CD4-positive, alpha-beta T cell treated with Interleukin-21 for 1 hour (primary cell): ENCODE results near the gene PJA2.
"Not testable (repeated sequence)": the region's sequence is repeated elsewhere in the genome, so short reads cannot be mapped to it uniquely, and the experiment has no call there.

Source experiments
- DNase-seq: peaks from one replicate; pipeline ENCODE4 v3.0.0-alpha.2; 2020

Gene PJA2, protein sequence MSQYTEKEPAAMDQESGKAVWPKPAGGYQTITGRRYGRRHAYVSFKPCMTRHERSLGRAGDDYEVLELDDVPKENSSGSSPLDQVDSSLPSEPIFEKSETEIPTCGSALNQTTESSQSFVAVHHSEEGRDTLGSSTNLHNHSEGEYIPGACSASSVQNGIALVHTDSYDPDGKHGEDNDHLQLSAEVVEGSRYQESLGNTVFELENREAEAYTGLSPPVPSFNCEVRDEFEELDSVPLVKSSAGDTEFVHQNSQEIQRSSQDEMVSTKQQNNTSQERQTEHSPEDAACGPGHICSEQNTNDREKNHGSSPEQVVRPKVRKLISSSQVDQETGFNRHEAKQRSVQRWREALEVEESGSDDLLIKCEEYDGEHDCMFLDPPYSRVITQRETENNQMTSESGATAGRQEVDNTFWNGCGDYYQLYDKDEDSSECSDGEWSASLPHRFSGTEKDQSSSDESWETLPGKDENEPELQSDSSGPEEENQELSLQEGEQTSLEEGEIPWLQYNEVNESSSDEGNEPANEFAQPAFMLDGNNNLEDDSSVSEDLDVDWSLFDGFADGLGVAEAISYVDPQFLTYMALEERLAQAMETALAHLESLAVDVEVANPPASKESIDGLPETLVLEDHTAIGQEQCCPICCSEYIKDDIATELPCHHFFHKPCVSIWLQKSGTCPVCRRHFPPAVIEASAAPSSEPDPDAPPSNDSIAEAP

DNA sequence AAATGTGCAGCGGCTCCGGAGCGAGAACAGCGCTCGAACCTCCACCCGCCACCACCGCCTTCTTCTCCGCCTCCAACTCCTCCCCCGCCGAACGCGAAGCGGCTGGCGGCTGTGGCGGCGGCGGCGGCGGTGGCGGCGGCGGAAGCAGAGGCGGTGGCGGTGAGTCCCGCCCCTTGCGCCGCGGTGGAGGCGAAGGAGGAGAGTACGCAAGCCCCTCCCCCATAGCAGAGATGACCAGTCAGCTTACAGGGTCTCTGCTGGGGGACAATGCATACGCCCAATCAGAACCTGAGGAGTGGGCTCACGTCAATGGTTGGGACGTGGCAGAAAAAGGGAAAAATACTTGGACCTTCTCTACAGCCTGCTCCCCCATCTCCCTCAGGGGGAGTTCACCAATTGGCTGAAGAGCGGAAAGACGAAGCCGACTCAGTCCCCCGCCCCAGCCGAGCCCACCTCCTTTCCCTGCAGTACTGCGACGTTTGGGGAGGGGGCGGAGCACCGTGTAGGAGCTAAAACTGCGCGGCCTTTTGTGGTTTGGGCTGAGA lies at the start of gene PJA2:
TSS of gene PJA2 (minus strand) at position 131 of the 545 bp plus-strand sequence. CDS start 26,541 bp downstream, outside the sequence.
- peak; percentile 97 for DNase-seq

DNA sequence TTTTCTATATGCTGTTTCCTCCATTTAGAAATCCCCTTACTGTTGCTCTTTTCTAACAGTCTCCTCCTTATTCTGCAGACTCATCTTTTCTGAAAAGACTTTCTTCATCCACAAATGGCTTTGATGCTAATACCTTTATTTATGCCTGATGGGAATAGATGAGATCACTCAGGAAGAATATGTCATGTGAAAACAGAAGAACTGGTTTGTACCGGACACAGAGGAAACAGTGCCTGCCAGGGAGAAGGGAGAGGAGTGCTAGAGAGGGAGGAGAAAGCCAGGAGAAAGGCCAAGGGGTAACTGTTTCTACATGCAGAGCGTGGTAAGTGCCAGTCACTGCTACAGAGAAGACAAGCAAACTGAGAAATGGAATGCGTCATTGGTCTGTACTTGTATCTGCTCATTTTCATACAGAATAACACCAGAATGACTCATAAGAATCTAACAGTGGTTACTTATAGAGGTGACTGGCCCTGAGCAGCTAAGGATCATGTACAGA lies 45.9 kb upstream of the PJA2 start:
- DNase-seq: no peak

DNA sequence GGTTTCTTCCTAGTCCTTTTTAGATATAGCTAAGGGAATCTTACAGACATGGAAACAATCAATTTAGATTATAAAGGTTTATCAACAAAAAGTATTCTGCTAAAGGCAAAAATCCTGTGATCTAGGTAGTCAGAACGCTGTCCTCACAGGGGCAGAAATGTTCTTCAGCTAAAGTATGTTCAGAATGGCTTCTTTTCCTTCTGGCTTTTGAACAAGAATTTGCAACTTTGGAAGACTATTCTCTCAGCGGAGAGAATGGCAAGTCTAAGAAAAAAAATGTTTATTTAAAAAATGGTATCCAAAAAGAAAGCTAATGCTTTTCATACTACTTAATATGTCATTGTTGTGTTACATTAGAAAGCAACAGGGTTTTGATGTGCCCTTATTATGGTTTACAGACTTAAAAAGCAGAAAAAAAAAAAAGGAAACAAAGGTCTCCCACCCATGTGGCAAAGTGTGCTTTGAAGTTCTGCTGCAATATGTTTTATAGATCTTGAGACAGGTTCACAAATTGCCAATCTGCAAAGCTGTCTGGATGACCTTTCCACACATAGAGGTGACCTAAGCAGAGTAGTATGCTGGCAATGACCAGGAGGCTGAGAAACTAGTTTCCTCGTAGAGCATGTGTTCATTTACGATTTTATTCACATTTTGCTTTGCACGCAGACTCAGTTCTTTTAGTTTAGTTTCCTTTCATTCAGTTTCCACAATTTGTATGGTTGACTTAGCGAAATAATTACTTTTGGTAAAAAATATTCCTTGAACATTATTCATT lies 45.1 kb upstream of the PJA2 start:
- DNase-seq: no peak

GRCh38 chr5:109453251-109453650 lies 43.5 kb upstream of the PJA2 start:
- DNase-seq: no peak

GRCh38 chr5:109452661-109453060 lies 42.9 kb upstream of the PJA2 start:
- DNase-seq: no peak

- DNase-seq: no peak
Observed at GRCh38 chr5:109451146-109451545, 41.4 kb upstream of the PJA2 start.

DNA sequence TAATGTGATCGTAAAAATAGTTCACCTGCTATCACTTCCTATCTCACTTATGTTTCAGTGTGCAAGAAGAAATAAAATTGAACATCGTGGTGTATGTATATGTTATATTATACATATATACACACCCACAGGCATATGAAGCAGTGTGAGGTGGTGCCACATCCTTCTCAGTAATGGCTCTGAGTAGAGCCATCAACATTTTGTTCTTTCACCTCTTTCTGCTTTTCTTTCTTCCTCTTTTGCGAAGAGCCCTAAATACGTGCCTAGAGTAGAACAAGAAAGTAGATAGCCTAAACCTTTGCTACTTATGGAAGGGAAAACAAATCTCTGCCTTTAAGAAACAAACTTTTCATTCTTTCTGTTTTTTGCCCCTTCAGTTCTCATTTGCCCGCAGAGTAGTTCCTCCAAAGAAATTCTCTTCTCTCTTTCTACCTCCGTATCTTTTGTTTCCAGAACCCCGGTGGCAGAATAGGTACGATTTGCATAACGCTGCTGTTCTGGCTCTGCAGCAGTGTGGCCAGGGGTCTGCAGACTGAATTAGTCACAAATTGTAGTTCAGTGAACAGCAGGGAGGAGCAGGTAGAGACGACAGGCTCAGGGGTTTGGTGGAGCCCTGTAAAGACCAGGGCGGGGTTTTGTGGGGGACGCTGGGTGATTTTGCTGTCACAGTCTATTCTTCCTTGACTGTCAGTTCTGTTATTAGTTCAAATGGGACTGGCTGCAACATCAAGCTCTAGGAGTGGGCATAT lies 40.5 kb upstream of the PJA2 start:
- DNase-seq: no peak

DNA sequence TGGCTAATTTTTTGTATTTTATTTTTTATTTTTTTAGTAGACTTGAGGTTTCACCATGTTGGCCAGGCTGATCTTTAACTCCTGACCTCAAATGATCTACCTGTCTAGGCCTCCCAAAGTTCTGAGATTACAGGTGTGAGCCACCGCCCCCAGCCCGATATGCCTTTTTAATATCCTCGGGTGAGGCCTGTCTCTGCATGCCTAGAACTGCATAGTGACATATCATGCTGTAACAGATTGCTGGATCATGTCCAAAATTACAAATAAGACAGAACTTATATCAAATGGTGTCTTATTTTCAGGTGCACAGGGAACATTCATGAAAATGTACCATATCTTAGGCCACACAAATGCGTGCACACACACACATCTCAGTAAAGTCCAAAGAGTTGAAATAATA lies 39.1 kb upstream of the PJA2 start:
- no peak for DNase-seq

GRCh38 chr5:109439590-109439989 lies 29.8 kb upstream of the PJA2 start:
- DNase-seq: no peak

DNA sequence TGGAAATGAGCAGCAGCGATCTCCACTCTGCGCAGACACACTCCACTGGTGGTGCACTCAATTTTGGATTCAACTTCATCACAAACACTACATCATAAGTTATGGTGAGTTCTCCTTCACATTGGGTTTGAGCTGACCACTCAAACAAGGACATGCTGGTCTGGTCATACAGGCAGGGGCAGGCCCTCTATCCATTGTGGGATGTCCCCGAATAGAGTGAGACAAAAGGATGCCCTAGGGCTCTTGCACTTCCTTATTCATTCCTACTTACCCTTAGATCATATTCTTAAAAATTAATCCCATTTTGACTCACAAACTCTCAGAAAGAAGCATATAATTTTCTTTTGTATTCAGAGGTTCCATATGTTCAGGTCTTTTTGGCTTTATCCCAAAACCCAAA lies 16.3 kb upstream of the PJA2 start:
- no peak for DNase-seq

- DNase-seq: not testable (repeated sequence)
Observed at GRCh38 chr5:109425521-109425920, 15.7 kb upstream of the PJA2 start.

DNA sequence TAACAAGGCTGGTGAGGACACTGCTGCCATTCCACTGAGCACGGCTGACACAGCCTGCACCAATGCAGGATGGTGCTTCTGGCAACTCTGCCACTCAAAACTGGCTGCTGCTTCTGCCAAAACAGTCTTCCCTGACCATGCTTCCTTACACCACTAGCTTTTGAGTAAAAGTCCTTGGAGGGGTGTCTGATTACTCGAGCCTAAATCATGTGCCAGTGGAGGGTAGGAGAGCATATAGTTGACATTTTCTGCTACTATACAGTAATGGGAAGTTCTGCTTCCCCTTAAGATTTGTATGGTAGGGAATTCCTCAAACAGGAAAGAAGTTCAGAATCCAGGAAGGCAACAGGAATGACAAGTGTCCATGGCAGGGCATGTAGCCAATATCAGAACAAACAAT lies 12.2 kb upstream of the PJA2 start:
- no peak for DNase-seq

DNA sequence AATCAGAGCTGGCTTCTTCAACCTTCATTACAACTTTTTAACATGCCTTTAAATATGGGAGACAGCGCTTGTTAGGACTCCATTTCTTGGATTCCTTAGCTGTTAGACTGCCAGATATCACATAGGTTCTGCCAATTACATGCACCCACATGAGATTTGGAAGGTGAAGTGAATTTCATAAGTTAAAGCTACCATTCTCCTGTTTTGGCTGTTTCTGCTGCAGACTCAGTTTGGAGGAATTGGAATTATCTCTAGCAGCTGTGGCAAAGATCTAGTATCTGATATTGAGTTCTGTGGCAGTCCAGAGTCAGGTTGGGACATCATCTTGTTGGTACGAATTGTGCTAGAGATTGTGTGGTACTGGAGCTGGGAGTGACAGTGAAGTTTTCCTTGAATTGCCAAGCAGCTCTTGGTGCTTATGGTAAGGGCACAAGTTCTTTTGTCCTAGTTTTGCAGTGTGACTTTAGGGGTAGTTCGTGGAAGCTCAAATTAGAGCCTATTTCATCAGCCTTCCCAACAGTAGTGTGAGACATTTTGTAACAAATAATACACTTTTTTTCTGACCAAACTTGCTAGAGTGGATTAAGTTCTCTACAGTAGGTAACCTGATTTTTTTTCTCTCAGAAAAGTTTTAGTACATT lies 9.1 kb upstream of the PJA2 start:
- DNase-seq: no peak

- no peak for DNase-seq
Observed at GRCh38 chr5:109416882-109417281, 7.1 kb upstream of the PJA2 start.

- DNase-seq: not testable (repeated sequence)
Observed at GRCh38 chr5:109413921-109414461, 4.2 kb upstream of the PJA2 start.

- no peak for DNase-seq
Observed at GRCh38 chr5:109413458-109413857, 3.7 kb upstream of the PJA2 start.

- DNase-seq: no peak
Observed at GRCh38 chr5:109412981-109413402, 3.2 kb upstream of the PJA2 start.

DNA sequence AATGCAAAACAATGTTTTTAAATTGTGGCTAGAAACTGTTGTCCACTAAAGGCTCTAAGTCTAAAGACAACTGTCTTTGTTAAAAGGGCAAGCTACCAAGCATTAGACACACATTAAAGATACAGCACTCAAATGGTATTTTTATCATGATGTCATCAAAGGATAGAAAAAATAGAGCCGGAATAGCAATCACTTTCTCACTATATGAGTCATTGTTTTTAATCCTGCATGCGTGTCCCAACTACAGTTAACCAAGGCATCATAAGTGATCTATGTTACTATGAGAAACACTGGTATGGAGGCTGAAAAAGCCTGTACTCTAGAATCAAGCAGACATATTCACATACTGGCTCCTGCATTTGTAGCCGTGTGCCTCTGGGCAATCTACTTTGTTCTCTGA lies 1.9 kb upstream of the PJA2 start:
- DNase-seq: peak; percentile 40

- DNase-seq: no peak
Observed at GRCh38 chr5:109411149-109411514, 1.4 kb upstream of the PJA2 start.

GRCh38 chr5:109410389-109411148 lies 795 bp upstream of the PJA2 start:
- DNase-seq: no peak
